SIG-M5 treated with dmso at 0.1 percent for 504 hours (cell line): Measurements from ENCODE around the gene KPTN.
A peak's percentile ranks its signal among the peaks of the same experiment; 100 is the strongest.
"Not testable (repeated sequence)": the region's sequence is repeated elsewhere in the genome, so short reads cannot be mapped to it uniquely, and the experiment has no call there.

Source experiments
- DNase-seq: peaks from one replicate; lab custom pipeline; 2025; ENCODE audit not compliant: unreplicated experiment; lab: John Stamatoyannopoulos, UW

The KPTN gene

GRCh38 chr19:47492137-47492533, 8.1 kb upstream of the KPTN start:
- DNase-seq: no peak

DNA sequence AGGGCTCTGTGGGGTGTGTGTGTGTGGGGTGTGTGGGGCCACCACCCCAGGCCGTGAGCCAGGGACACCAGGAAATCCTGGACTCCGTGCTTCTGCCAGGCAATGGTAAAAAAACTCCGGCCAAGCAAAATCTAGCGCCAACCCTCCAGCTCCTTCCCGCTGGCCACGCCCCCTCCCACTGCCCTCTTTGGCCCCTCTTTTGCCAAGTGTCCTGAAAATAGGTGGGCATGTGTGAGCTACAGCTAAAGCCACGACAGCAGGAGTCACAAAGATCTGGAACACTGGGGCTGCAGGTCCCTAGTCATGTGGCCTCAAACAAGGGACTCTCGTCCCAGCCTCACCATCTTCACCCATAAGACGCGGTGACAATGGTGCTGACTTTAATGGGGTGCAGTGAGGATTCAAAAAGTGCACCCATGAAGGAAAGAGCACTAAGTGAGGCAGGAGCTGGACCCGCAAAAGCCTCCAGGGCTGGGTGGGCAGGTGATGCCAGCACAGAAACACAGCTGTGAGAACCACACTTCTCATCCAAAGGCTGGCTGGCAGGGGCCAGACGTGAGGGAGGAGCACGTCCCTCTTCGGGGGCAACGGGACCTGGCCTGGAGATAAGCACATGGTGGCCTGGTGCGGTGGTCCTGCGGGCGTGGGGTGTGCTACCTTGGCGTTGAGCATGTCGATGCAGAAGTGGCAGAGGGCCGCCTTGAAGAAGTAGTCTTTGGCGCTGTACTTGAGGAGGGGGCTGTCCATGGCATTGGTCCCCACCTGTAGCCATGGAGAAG, 7.5 kb upstream of the KPTN start:
- no peak for DNase-seq

GRCh38 chr19:47490847-47491246, 6.8 kb upstream of the KPTN start:
- DNase-seq: no peak

DNA sequence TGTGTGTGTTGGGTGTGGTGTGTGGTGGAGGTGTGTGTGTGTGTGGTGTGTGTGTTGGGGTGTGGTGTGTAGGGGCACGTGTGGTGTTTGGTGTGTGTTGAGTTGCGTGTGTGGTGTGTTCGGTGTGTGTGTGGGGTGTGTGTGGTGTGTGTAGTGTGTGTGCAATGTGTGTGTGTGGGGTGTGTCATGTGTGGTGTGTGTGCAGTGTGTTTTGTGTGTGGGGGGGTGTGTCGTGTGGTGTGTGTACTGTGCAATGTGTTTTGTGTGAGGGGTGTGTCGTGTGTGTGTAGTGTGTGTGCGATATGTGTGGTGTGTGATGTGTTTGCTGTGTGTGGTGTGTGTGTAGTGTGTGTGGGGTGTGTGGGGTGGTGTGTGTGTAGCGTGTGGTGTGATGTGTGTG, 6.0 kb upstream of the KPTN start:
- DNase-seq: no peak

DNA sequence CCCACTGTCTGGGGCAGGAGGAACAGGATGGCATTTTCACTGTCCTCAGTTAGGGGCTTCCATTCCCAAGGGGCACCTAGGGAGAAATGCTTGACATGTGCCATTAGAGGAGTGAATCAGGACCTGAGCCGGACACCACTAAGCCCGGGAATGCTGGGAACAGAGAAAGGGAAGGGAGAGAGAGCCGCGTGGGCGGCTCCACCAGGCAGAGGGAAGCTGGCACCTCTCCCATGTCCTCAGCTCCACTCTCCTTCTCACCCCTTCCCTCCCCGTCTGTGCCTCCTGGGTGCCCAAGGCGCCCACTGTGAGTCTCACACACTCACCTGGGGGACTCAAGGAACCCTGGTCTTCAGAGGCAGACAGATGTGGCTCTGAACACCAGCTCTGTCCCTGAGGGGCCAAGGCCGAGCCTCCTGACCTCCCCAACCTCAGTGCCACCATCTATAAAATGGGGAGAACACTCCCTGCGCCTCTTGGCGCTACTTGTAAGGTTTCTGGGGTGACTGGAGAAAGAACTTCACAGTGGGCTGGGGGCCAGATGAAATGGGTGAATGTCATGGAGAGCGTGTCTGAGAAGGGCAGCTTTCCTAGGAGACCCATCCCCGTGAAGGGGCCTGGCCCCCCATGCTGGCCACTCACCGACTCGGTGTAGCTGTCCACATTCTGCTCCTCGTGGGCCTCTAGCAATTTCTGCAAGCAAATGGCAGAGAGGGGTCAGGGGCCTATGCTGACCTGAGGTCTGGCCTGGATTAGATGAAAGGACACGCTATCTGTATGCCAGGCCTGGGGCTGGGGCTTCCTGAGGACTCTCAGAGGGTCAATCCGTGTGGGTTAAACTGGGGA, 5.3 kb upstream of the KPTN start:
- DNase-seq: no peak

GRCh38 chr19:47487551-47488515, 3.8 kb upstream of the KPTN start:
- no peak for DNase-seq

DNA sequence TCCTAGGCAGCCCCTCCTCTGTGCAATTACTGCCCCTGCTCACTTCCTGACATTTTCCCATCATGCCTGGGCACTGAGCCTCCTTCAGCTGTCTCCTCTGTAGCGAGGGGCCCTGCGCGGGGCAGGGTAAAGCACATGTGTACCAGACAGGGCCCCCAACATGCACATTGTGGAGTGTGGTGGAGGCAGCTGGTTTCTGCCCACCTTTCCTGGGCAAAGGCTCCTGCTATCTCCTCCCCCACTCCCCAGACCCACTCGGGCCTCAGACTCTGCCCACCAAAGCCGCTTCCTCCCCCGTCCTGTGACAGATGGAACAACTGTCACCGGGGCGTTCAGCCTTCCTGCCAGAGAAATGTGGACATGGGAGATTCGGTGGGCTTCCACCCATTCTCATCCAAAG, 2.9 kb upstream of the KPTN start:
- DNase-seq: no peak

DNA sequence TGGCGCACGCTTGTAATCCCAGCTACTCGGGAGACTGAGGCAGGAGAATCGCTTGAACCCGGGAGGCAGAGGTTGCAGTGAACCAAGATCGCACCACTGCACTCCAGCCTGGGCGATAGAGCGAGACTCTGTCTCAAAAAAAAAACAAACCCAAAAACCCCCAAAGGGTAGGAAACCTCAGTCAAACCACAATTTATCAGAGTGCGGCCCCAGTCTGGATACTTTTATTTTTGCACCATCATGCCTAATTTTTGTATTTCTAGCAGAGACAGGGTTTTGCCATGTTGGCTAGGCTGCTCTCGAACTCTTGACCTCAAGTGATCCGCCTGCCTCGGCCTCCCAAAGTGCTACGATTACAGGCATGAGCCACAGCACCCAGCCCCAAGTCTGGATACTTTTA, 2.2 kb upstream of the KPTN start:
- DNase-seq: not testable (repeated sequence)

DNA sequence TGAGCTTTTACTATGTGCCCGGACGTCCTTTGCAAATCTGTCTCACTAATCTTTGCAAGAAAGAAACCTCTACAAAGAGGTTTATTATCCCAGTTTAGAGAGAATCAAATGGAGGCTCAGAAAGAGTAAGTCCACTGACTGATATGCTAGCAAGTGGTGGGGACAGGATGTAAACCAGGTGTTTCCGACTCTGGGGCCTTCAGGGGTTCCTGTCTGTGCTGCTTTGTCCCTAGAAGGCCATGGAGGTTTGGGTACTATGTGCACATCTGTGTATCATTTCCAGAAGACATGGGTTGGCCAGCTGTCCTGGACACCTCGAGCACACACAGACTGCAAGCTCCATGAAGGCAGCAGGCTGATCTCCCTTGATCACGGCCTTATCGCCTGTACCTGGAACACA, 1.2 kb upstream of the KPTN start:
- no peak for DNase-seq

DNA sequence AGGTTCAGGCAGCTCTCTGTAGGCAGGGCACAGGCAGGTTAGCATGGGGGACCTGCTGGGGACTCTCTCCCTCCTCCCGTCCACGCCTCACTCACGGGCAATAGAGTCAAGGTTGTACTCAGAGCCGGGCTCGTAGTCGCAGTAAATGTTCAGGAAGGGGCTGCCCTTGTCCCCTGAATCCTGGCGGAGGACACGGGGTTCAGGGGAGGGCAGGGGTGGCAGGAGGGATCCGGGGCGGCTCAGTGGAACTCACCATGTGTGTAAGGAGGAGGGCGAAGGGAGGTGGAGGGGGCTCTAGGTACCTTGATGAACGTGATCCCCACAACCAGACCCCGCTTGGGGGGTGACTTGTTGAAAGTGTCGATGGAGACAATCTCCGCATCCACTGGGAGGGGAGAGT, 819 bp downstream of the KPTN start:
- DNase-seq: no peak

GRCh38 chr19:47481460-47482052, 2.5 kb downstream of the KPTN start:
- no peak for DNase-seq

GRCh38 chr19:47480658-47481057, 3.4 kb downstream of the KPTN start:
- no peak for DNase-seq

DNA sequence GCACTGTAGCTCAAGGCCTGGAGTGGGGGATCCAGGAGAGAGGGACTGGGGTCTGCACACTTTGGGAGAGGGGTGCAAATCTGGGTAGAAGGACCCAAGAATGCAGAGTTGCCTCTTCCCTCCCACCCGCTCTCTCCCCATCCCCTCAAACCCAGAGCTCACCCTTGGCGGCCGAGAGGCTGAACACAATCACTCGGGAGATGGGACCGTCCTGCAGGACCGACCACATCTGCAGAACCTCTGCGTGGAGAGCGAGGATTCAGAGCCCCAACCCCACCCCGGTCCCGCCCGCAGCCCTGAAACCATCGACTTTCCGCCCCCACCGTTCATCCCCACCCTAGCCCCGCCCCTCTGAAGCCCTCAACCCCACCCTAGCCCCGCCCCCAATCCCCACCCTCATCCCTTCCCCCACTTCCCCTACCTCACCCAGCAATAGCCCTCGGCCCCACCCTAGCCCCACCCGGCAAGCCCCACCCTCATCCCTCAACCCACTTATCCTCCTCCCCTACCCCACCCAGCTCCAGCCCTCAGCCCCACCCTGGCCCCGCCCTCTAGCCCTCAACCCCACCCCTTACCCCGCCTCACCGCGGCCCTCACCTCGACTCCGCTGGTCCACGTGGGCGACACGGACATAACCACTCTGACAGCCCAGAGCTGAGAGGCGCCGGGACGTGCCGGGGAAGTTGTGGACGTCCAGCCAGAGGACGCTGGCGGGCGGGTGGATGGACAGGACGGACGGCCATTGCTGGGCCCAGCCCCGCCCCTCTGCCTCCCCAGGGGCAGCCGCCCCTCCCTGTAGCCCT, 4.1 kb downstream of the KPTN start:
- DNase-seq: no peak

DNA sequence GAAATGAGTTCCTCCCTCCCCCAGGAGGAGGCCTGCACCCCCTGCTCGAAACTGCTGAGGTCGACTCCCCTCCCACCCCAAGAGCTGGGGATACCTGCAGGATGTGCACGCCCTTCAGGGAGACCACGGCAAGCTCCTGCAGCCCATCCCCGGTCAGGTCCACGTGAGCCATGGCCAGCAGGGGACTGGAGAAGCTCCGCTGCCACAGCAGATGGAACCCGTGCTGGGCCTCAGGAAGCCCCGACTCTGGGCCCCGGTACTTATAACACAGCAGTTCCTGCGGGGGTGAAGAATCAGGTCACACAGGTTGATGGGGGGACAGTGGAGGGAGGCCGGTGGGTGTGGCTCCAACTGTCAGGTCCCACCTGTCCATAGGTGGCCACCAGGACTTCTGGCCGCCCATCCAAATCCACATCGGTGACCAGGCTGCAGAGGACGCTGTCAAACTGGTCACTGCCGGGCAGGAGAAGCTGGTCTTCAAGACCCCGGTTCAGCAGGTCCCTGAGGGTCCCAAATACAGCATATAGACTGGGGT, 7.5 kb downstream of the KPTN start:
- no peak for DNase-seq

- no peak for DNase-seq
These were observed 8.6 kb downstream of the KPTN start for GRCh38 chr19:47475465-47475864.

DNA sequence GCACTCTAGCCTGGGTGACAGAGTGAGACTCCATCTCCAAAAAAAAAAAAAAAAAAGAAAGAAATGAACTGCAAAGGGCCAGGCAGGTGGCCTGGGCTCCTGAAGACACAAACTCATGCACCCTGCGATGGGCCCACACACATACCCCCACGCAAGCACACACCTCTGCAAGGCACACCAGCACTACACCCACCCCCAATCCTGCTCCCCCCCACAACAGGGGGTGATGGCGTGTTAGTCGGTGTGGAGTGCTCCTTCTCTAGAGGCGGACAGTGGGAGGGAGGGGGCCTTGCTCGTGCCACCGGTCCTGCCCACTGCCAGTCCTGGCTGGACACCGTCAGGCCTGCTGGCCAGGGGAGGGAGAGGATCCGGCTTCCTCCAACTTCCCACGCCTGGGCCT, 10.7 kb downstream of the KPTN start:
- no peak for DNase-seq

- DNase-seq: peak; percentile 46
These were observed 12.1 kb downstream of the KPTN start, which contains the start of gene SLC8A2 for GRCh38 chr19:47471733-47472457. Gene SLC8A2, minus strand, starts transcription at chr19:47471893. Its CDS starts 5,490 bp downstream, at chr19:47466403.

DNA sequence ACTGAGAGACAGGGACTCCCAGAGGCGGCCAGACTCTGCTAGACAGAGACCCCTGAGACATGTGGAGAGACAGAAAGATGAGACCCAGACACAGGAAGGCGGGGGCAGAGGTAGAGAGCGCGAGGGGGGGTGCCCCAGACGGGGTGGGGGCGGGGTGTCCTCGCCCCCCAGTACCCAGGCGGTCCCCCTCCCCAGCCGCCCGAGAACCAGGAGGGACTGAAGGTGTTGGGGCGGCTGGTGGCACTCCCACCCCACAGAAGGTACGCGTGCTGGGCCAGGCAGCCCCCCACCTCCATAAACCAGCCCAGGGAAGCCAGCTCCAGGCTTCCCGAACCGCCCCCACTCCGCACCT, 12.7 kb downstream of the KPTN start:
- no peak for DNase-seq
